H1 (cell line): ENCODE measurements around the gene ZNF699. TPM values are rescaled to one million over a fixed set of nuclear protein-coding genes. Genes with fewer than 3 reads are reported as not detected.

ENCODE experiments used
- CTCF ChIP-seq, 3 experiments: IDR thresholded peaks; 1 replicate in 2 of 3; 2 replicates in 1 of 3; pipeline versions ENCODE4 v1.5.1 to v1.6.1; 2011; ENCODE audit warnings: low read length in 3 of 3, mild to moderate bottlenecking in 3 of 3, inconsistent platforms in 2 of 3, low read depth in 1 of 3, moderate library complexity in 1 of 3; ENCODE audit not compliant: insufficient read depth in 1 of 3; ENCODE audit errors: control extremely low read depth in 1 of 3
- SP2 ChIP-seq: IDR thresholded peaks from 2 replicates; pipeline ENCODE4 v1.6.1; 2012; ENCODE audit warnings: mild to moderate bottlenecking, low read length, inconsistent platforms
- polyA plus RNA-seq, 7 experiments: library from polyadenylated mRNA; depleted of rRNA in 3 of 7; stranded (reverse) in 5 of 7; unstranded in 2 of 7; fragments of >200 nt in 5 of 7; fragments of 200-250 nt in 2 of 7; gene quantifications; 1 replicate in 5 of 7; 2 replicates in 1 of 7; 4 replicates in 1 of 7; pipeline versions ENCODE4 v1.2.1 to v1.2.3, GENCODE V29; 2011 to 2013; ENCODE audit warnings: missing spikeins in 2 of 7, mixed read lengths in 2 of 7
- total RNA-seq: library from RNA; stranded (reverse); fragmentation: NEBNext Ultra II Directional; extraction: Animal tissue kit (Norgen Biotek cat#: 25700); gene quantifications from 2 replicates; pipeline ENCODE4 v1.2.1, GENCODE V29; 2021

The ZNF699 gene
- total and polyA plus RNA-seq, 2 of the 8 experiments (the other 6 are each of a cell fraction or from before 2014, with no cell fraction given) = 1.00 to 3.3 TPM

- TF ChIP-seq SP2 = no peak
- no peak for TF ChIP-seq CTCF (IDR thresholded peaks at IDR 0.05; ENCODE audit: control extremely low read depth in 1 of 3, insufficient read depth in 1 of 3, low read depth in 1 of 3, low read length in 3 of 3)
These were observed 35.4 kb upstream of the ZNF699 start (continued) for GRCh38 chr19:9345005-9345404.
